ENCODE data around the gene PIK3R2. TPM values are rescaled to one million over a fixed set of nuclear protein-coding genes. Genes with fewer than 3 reads are reported as not detected.

PIK3R2 gene
- total and polyA plus RNA-seq, 2 of the 13 experiments (the other 11 are each of a cell fraction or from before 2014, with no cell fraction given), result 18.6 to 25.3 TPM

- TF ChIP-seq GFI1 (CRISPR knock-in tag; IDR thresholded peaks at IDR 0.05; ENCODE audit: borderline replicate concordance), result 0 out of 2 replicates have a peak, but pooled peaks have one; percentile 53
- TF ChIP-seq, protein P1, sequence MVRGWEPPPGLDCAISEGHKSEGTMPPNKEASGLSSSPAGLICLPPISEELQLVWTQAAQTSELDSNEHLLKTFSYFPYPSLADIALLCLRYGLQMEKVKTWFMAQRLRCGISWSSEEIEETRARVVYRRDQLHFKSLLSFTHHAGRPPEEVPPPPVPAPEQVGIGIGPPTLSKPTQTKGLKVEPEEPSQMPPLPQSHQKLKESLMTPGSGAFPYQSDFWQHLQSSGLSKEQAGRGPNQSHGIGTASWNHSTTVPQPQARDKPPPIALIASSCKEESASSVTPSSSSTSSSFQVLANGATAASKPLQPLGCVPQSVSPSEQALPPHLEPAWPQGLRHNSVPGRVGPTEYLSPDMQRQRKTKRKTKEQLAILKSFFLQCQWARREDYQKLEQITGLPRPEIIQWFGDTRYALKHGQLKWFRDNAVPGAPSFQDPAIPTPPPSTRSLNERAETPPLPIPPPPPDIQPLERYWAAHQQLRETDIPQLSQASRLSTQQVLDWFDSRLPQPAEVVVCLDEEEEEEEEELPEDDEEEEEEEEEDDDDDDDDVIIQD (CRISPR knock-in tag; IDR thresholded peaks at IDR 0.05; ENCODE audit: low read depth), result no peak
- no peak for TF ChIP-seq TCF7L2 (IDR thresholded peaks at IDR 0.05; ENCODE audit: low read depth, low read length)
- TF ChIP-seq, protein P2, sequence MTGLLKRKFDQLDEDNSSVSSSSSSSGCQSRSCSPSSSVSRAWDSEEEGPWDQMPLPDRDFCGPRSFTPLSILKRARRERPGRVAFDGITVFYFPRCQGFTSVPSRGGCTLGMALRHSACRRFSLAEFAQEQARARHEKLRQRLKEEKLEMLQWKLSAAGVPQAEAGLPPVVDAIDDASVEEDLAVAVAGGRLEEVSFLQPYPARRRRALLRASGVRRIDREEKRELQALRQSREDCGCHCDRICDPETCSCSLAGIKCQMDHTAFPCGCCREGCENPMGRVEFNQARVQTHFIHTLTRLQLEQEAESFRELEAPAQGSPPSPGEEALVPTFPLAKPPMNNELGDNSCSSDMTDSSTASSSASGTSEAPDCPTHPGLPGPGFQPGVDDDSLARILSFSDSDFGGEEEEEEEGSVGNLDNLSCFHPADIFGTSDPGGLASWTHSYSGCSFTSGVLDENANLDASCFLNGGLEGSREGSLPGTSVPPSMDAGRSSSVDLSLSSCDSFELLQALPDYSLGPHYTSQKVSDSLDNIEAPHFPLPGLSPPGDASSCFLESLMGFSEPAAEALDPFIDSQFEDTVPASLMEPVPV (CRISPR knock-in tag; IDR thresholded peaks at IDR 0.05), result no peak
- no peak for TF ChIP-seq TBP (CRISPR knock-in tag; IDR thresholded peaks at IDR 0.05)
- TF ChIP-seq ZNF704 (CRISPR knock-in tag; IDR thresholded peaks at IDR 0.05; ENCODE audit: borderline replicate concordance), result no peak
- TF ChIP-seq, protein P3, sequence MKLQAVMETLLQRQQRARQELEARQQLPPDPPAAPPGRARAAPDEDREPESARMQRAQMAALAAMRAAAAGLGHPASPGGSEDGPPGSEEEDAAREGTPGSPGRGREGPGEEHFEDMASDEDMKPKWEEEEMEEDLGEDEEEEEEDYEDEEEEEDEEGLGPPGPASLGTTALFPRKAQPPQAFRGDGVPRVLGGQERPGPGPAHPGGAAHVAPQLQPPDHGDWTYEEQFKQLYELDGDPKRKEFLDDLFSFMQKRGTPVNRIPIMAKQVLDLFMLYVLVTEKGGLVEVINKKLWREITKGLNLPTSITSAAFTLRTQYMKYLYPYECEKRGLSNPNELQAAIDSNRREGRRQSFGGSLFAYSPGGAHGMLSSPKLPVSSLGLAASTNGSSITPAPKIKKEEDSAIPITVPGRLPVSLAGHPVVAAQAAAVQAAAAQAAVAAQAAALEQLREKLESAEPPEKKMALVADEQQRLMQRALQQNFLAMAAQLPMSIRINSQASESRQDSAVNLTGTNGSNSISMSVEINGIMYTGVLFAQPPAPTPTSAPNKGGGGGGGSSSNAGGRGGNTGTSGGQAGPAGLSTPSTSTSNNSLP (IDR thresholded peaks at IDR 0.05; ENCODE audit: low read depth, low read length), result no peak
- TF ChIP-seq ZXDC (CRISPR knock-in tag; IDR thresholded peaks at IDR 0.05), result no peak
- TF ChIP-seq YEATS2 (CRISPR knock-in tag; IDR thresholded peaks at IDR 0.05; ENCODE audit: borderline replicate concordance), result peak; percentile 26; the same call in 1 of the 2 replicates
- no peak for TF ChIP-seq MEIS2 (CRISPR knock-in tag; IDR thresholded peaks at IDR 0.05)
- no peak for TF ChIP-seq ZNF17 (CRISPR knock-in tag; IDR thresholded peaks at IDR 0.05)
- TF ChIP-seq ZNF24 (IDR thresholded peaks at IDR 0.05), result no peak
- TF ChIP-seq SNAI1 (CRISPR knock-in tag; IDR thresholded peaks at IDR 0.05; ENCODE audit: borderline replicate concordance), result no peak
- no peak for TF ChIP-seq MLLT10 (CRISPR knock-in tag; IDR thresholded peaks at IDR 0.05)
- TF ChIP-seq ATM (IDR thresholded peaks at IDR 0.05; ENCODE audit: borderline replicate concordance), result no peak
- TF ChIP-seq REXO4 (CRISPR knock-in tag; IDR thresholded peaks at IDR 0.05; ENCODE audit: borderline replicate concordance), result no peak
- TF ChIP-seq ZNF430 (CRISPR knock-in tag; IDR thresholded peaks at IDR 0.05), result peak; percentile 72; the same call in 1 of the 2 replicates
Observed at GRCh38 chr19:18109341-18109732, 43.6 kb upstream of the PIK3R2 start (continued).
